ENCODE results near the gene B4GALT1.
"Not testable (repeated sequence)": the region's sequence is repeated elsewhere in the genome, so short reads cannot be mapped to it uniquely, and the experiment has no call there.

B4GALT1 gene

GRCh38 chr9:33161011-33161588 is 6.0 kb downstream of the B4GALT1 start:
- no peak for DNase-seq

DNA sequence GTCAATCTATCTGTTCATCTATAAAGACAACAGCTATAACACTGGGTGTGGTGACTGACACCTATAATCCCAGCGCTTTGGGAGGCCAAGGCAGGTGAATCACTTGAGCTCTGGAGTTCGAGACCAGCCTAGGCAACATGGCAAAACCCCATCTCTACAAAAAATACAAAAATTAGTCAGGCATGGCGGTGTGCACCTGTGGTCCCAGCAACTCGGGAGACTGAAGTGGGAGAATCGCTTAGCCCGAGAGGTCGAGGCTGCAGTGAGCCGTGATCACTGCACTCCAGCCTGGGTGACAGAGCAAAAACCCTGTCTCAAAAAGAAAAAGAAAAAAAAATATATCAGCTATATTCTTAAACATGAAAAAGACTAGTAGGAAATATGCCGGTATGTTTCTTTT is 6.7 kb downstream of the B4GALT1 start:
- not testable (repeated sequence) for DNase-seq

GRCh38 chr9:33159777-33160127 is 7.4 kb downstream of the B4GALT1 start:
- no peak for DNase-seq

- DNase-seq: no peak
These were observed 8.0 kb downstream of the B4GALT1 start for GRCh38 chr9:33158843-33159776.

DNA sequence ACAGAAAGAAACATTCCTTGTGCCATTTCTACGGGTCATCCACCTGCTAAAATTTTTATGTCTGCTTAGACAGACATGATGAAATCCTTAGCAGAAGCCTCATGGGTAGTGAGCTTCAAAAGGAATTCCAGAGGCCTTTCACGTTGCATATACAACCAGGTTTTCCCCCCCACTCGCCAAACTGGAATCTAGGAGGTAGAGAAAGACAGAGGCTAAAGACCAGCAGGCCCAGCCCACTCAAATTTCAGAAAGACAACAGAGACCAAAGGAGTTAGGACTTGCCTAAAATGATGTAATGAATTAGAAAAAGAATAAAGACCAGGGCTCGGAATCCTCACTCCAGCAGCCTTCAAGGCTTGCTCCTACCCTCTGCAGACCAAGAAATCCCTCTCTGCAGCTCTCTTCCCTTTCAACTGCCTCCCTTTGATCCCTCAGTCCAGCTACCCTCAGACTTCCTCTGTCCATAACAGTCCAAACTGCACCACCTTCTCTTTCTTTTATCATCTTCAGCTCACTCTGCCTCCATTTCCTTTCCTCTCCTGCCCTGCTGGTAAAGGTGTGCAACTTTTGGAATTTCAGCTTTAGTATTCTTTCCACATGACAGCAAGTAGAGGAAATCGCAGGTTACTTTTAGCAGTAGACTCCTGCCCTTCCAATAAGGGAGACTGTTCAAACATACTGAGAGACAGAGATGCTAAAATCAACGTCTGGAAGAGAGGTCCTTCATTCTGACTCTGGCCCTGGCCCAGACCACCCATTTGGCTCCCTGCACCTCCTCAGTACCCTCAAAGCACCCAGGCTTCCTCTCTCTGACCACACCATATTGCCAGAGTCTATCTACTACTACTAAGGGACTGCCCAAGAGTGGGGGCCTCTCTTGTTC is 8.9 kb downstream of the B4GALT1 start:
- DNase-seq: no peak

- no peak for DNase-seq
These were observed 11.7 kb downstream of the B4GALT1 start for GRCh38 chr9:33155393-33155792.

DNA sequence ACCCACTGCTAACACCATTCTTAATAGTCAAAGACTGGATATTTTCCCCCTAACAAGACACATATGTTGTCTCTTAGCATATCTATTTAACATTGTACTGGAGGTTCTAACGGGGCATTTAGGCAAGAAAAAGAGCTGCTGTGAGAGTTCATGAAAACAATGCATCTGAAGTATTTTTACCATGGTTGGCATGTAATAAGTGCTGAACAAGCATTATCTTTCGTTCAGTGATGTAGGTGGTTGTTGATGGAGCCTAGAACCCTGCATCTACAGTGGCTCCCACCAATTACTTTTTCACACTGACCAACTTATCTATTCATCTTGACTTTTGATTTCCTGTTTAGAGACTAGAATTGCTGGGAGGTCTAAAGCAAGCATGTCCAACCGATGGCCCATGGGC is 12.8 kb downstream of the B4GALT1 start:
- DNase-seq: no peak

DNA sequence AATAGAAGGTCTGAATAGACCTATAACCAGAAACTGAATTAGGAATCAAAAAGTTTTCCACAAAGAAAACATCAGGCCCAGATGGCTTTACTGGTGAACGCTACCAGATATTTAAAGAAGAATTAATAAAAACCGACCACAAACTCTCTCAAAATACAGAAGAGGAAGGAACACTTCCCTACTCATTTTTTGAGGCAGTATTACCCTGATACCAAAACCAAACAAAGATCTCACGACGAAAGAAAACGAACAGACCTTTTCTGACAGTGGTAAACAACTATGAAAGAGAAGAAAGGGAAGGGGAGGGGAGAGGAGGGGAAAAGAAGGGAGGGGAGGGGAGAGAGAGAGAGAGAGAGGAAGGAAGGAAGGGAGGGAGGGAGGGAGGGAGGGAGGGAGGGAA is 13.5 kb downstream of the B4GALT1 start:
- no peak for DNase-seq

DNA sequence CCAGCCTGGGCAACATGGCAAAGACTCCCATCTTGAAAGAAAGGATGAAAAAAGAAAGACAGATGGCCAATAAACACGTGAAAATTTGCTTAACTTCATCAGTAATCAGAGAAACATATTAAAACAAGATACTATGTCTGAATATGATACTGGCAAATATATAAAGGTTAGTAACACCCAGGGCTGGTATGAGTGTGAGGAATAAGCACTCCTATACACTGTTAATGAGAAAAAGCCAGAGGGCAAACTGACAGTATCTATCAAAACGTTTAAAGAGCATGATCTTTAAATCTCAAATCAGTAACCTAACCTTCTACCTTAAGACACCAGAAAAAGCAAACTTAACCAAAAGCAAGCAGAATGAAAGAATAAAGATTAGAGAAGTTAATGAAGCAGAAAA is 14.1 kb downstream of the B4GALT1 start:
- no peak for DNase-seq

- DNase-seq: no peak
These were observed 15.5 kb downstream of the B4GALT1 start for GRCh38 chr9:33151601-33152000.

DNA sequence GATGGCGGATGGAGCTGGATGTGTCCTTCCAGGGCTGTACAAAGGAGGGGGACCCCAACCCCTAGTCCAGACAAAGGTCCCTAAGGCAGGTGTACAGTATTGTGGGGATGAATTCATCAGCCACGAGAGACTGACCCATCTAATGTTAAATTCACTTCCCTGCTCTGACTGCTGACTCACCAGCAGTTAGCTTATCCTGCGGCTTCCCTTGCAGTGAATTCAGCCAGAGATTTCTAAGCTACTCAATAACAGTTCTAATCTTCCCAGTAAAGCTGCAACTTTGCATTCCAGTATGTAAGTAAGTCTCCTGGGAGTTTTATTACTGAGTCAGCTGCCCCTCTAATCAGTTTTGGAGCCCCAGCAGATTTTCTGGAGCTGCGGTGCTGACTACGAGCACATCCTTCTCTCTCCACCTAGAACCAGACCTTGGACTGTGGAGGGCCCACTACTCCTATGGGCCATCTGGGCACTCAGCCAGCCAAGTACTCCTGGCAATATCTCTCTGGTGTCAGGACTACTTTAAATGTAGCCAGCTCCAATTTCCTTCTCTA is 16.1 kb downstream of the B4GALT1 start:
- DNase-seq: no peak

DNA sequence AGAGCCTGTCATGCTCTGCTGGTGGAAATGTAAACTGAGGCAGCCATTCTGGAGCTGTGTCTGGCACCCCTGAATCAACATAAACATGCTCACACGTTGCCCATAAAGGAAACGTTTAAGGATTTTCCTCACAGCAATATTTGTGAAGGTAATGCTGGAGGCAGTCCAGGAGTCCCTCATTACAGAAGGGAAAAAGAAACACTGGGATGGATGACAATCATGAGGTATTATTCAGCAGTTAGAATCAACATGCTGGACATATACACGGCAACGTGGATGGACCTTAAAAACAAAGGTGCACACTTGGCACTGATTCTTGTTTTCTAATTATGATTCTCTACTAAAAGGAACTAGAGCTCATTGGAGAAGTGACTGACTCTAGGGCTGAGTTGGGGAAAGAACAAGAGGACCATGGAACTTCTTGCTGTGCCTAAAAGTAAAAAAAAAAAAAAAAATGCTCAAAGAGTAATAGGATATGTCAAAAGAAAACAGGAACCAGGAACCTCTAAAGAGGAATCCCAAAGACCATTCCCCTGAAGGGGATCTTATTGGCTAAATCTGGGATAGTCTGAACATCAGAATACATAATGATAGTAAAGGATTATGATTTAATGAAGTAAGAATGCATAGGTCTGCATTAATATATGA is 18.6 kb downstream of the B4GALT1 start:
- DNase-seq: no peak

- no peak for DNase-seq
These were observed 19.5 kb downstream of the B4GALT1 start for GRCh38 chr9:33147416-33148169.

- no peak for DNase-seq
These were observed 20.8 kb downstream of the B4GALT1 start for GRCh38 chr9:33146298-33146697.

DNA sequence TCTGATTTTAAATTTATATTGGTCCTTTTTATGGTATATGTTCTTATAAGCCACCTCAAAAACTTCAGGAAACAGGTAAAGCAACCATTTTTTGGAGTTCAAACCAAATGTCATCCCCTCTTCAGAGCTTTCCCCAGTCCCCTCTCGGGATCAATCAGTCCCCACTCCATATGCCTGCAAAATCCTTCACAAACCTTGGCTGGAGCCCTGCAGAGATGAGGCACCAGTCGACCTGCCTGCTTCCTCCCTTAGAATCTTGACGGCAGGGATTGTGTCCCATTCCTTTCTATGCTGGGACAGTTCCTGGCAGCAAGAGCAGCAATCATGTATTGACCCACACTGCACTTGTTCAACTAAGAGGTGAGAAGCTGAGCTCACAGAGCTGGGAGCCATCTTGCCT is 22.6 kb downstream of the B4GALT1 start:
- no peak for DNase-seq

- no peak for DNase-seq
These were observed 23.9 kb downstream of the B4GALT1 start for GRCh38 chr9:33143241-33143661.

DNA sequence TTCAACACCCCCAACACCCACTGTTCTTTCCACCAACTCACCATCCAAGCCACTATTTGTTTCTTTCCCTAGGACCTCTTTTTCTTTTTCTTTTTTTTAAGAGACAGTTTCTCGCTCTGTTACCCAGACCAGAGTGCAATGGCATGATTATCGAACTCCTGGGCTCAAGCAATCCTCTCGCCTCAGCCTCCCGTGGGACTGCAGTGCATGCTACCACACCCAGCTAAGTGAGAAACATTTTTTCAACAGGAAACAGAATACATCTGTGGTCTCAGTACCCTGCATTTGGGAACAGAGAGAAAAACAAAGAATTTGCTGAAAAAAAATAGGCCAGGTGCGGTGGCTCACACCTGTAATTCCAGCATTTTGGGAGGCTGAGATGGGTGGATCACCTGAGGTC is 24.6 kb downstream of the B4GALT1 start:
- DNase-seq: no peak

GRCh38 chr9:33140401-33141360 is 26.5 kb downstream of the B4GALT1 start:
- DNase-seq: no peak

DNA sequence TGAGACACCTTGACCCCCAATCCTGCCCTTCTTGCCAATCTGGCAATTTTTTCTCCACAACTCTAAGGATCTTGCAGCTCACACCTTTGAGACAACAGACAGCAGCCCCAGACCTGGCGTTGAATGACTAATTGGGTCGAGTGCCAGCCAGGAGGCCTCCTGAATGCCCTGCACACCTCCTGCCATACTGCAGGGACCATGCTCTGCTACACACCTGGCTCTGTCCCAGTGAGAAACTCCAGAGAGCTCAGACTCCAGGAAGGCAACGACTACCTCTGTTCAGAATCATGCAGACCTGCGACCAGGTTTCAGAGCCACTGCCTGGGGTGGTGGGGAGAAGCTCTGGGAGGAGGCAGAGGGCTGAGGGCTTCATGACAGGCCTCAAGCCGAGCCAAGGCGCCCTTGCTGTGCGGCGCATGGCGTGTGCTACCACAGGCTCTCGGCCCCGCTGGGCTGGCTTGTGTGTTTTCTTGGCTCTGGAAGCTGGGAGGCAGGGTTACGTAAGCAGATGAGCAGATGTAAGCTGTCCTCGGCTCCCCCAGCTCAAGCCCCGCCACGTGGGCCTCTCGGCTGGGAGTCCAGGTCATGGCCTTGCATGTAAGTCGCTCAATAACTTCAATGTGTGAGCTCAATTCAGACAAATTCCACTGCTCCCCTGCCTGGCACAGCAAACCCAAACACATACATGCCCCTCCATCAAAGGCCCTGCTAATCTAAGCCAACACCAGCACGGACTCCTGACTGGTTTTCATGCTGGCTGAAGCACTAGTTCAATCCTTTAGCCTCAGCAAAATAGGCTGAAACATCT is 27.5 kb downstream of the B4GALT1 start:
- DNase-seq: no peak

- DNase-seq: no peak
These were observed 28.4 kb downstream of the B4GALT1 start for GRCh38 chr9:33138768-33139167.

Measured in NCI-H748 treated with DMSO at 0.1 percent for 48 hours (cell line).